ENCODE results near the gene TNFRSF6B.
"Not testable (repeated sequence)": the region's sequence is repeated elsewhere in the genome, so short reads cannot be mapped to it uniquely, and the experiment has no call there.

The TNFRSF6B gene

GRCh38 chr20:63696628-63697356, at the start of gene TNFRSF6B:
TNFRSF6B (plus strand) TSS chr20:63696652; CDS start chr20:63696768, 116 bp downstream.
- peak; percentile 20 for DNase-seq

- no peak for DNase-seq
These were observed 48.3 kb upstream of the TNFRSF6B start for GRCh38 chr20:63648190-63648589.

GRCh38 chr20:63648895-63649589, 47.4 kb upstream of the TNFRSF6B start:
- no peak for DNase-seq

GRCh38 chr20:63650486-63650885, 46.0 kb upstream of the TNFRSF6B start:
- not testable (repeated sequence) for DNase-seq

GRCh38 chr20:63651942-63652191, 44.6 kb upstream of the TNFRSF6B start:
- peak; percentile 53 for DNase-seq

- peak; percentile 22 for DNase-seq
These were observed 44.1 kb upstream of the TNFRSF6B start for GRCh38 chr20:63652192-63652980.

GRCh38 chr20:63653041-63653973, 43.1 kb upstream of the TNFRSF6B start, which contains the start of gene STMN3:
STMN3 (minus strand) TSS chr20:63653424; CDS start chr20:63653345, 79 bp downstream.
- DNase-seq = peak; percentile 65

GRCh38 chr20:63653974-63654668, 42.3 kb upstream of the TNFRSF6B start:
- no peak for DNase-seq

- DNase-seq = no peak
These were observed 41.2 kb upstream of the TNFRSF6B start for GRCh38 chr20:63655249-63655648.

- DNase-seq = no peak
These were observed 40.0 kb upstream of the TNFRSF6B start for GRCh38 chr20:63656451-63656850.

- DNase-seq = no peak
These were observed 39.1 kb upstream of the TNFRSF6B start for GRCh38 chr20:63657260-63657936.

- peak; percentile 86 for DNase-seq
These were observed 38.3 kb upstream of the TNFRSF6B start, which contains the start of gene RTEL1 for GRCh38 chr20:63657937-63658748. RTEL1 (plus strand) TSS chr20:63658312; CDS start chr20:63659403, 1,091 bp downstream.

GRCh38 chr20:63658749-63659187, 37.7 kb upstream of the TNFRSF6B start:
- DNase-seq = no peak

GRCh38 chr20:63659370-63659769, 37.1 kb upstream of the TNFRSF6B start:
- no peak for DNase-seq

GRCh38 chr20:63660174-63660573, 36.3 kb upstream of the TNFRSF6B start:
- DNase-seq = not testable (repeated sequence)

- no peak for DNase-seq
These were observed 35.8 kb upstream of the TNFRSF6B start for GRCh38 chr20:63660622-63661021.

GRCh38 chr20:63661108-63661507, 35.3 kb upstream of the TNFRSF6B start:
- no peak for DNase-seq

- DNase-seq = no peak
These were observed 34.3 kb upstream of the TNFRSF6B start for GRCh38 chr20:63661959-63662812.

- DNase-seq = no peak
These were observed 33.7 kb upstream of the TNFRSF6B start for GRCh38 chr20:63662813-63663189.

Measured in activated CD4-positive, alpha-beta T cell treated with anti-CD3 and anti-CD28 coated beads, Interleukin-2, amount 50 U/mL, for 1 hour (primary cell).